ENCODE measurements around the gene CFAP57. TPM values are rescaled to one million over a fixed set of nuclear protein-coding genes. Genes with fewer than 3 reads are reported as not detected.

The CFAP57 gene
- total and polyA plus RNA-seq, 2 experiments from 2014 or later: 0.09 TPM; not detected in 1

- Histone ChIP-seq H3K27ac (no peak overlapping the region), H3K27me3 (no peaks in the 10 kb centered on the region), H3K4me3 (no peak overlapping the region), H3K36me3 (no peaks in the 10 kb centered on the region), H3K4me1 (ENCODE audit: low read depth) (no peaks in the 10 kb centered on the region), H3K9me3 (ENCODE audit: low read depth) (no peaks in the 10 kb centered on the region)
- no peak for TF ChIP-seq CTCF (IDR thresholded peaks at IDR 0.05; ENCODE audit: low read depth, low read length)
- DNase-seq (ENCODE audit: low read depth in 1 of 2, low spot score in 1 of 2): no peak
Observed at GRCh38 chr1:43253173-43253572, 81.0 kb downstream of the CFAP57 start.

- DNase-seq (ENCODE audit: low read depth in 1 of 2, low spot score in 1 of 2): no peak
- Histone ChIP-seq H3K36me3 (no peaks in the 10 kb centered on the region), H3K27ac (no peak overlapping the region), H3K4me3 (no peak overlapping the region), H3K4me1 (ENCODE audit: low read depth) (no peaks in the 10 kb centered on the region), H3K27me3 (no peaks in the 10 kb centered on the region), H3K9me3 (ENCODE audit: low read depth) (no peaks in the 10 kb centered on the region)
- no peak for TF ChIP-seq CTCF (IDR thresholded peaks at IDR 0.05; ENCODE audit: low read depth, low read length)
Observed at GRCh38 chr1:43253876-43254275, 81.7 kb downstream of the CFAP57 start.

GRCh38 chr1:43255438-43256210, 83.5 kb downstream of the CFAP57 start:
- no peak overlapping the region for H3K27ac ChIP-seq
- TF ChIP-seq CTCF (IDR thresholded peaks at IDR 0.05; ENCODE audit: low read depth, low read length): no peak

GRCh38 chr1:43256675-43257570, 84.8 kb downstream of the CFAP57 start:
- DNase-seq (ENCODE audit: low read depth in 1 of 2, low spot score in 1 of 2): no peak
- H3K27me3 ChIP-seq: no peaks in the 10 kb centered on the region
- TF ChIP-seq CTCF (IDR thresholded peaks at IDR 0.05; ENCODE audit: low read depth, low read length): no peak
- no peaks in the 10 kb centered on the region for H3K9me3 ChIP-seq (ENCODE audit: low read depth)
- no peak overlapping the region for H3K27ac ChIP-seq
- H3K4me3 ChIP-seq: no peak overlapping the region
- no peaks in the 10 kb centered on the region for H3K4me1 ChIP-seq (ENCODE audit: low read depth)
- H3K36me3 ChIP-seq: no peaks in the 10 kb centered on the region

More at GRCh38 chr1:43255438-43256210, 83.5 kb downstream of the CFAP57 start:
- H3K9me3 ChIP-seq (ENCODE audit: low read depth): no peaks in the 10 kb centered on the region
- no peaks in the 10 kb centered on the region for H3K4me1 ChIP-seq (ENCODE audit: low read depth)
- no peaks in the 10 kb centered on the region for H3K27me3 ChIP-seq
- no peak for DNase-seq (ENCODE audit: low read depth in 1 of 2, low spot score in 1 of 2)
- no peak overlapping the region for H3K4me3 ChIP-seq
- H3K36me3 ChIP-seq: no peaks in the 10 kb centered on the region

- no peaks in the 10 kb centered on the region for H3K36me3 ChIP-seq
- no peaks in the 10 kb centered on the region for H3K4me1 ChIP-seq (ENCODE audit: low read depth)
- H3K4me3 ChIP-seq: no peak overlapping the region
- no peaks in the 10 kb centered on the region for H3K9me3 ChIP-seq (ENCODE audit: low read depth)
- no peaks in the 10 kb centered on the region for H3K27me3 ChIP-seq
- no peak overlapping the region for H3K27ac ChIP-seq
- TF ChIP-seq CTCF (IDR thresholded peaks at IDR 0.05; ENCODE audit: low read depth, low read length): no peak
- no peak for DNase-seq (ENCODE audit: low read depth in 1 of 2, low spot score in 1 of 2)
Observed at GRCh38 chr1:43258370-43258769, 86.2 kb downstream of the CFAP57 start.

Measured in cardiac muscle cell (in vitro differentiated cells and primary cell).